Activated CD4-positive, alpha-beta T cell treated with anti-CD3 and anti-CD28 coated beads for 24 hours (primary cell): Measurements from ENCODE around the gene SLC1A2.
A peak's percentile ranks its signal among the peaks of the same experiment; 100 is the strongest.

Experiments used
- DNase-seq, 2 donors: peaks; one replicate each; pipeline ENCODE4 v3.0.0-alpha.2; 2020; ENCODE audit warnings: low read depth in 2 of 2

SLC1A2 gene

GRCh38 chr11:35413598-35413997 lies 5.8 kb downstream of the SLC1A2 start:
- DNase-seq = no peak

GRCh38 chr11:35412285-35412684 lies 7.1 kb downstream of the SLC1A2 start:
- no peak for DNase-seq

- DNase-seq = no peak
These were observed 12.3 kb downstream of the SLC1A2 start for GRCh38 chr11:35407041-35407440.

GRCh38 chr11:35404388-35404775 lies 15.0 kb downstream of the SLC1A2 start:
- DNase-seq = no peak

GRCh38 chr11:35403765-35404387 lies 15.5 kb downstream of the SLC1A2 start:
- no peak for DNase-seq

- no peak for DNase-seq
These were observed 16.4 kb downstream of the SLC1A2 start for GRCh38 chr11:35402751-35403660.

GRCh38 chr11:35398881-35399280 lies 20.5 kb downstream of the SLC1A2 start:
- DNase-seq = no peak

- no peak for DNase-seq
These were observed 24.4 kb downstream of the SLC1A2 start for GRCh38 chr11:35394941-35395340.

- no peak for DNase-seq
These were observed 26.3 kb downstream of the SLC1A2 start for GRCh38 chr11:35393098-35393497.

GRCh38 chr11:35391922-35392688 lies 27.3 kb downstream of the SLC1A2 start:
- DNase-seq = peak; percentile 87 to 90

GRCh38 chr11:35390737-35391682 lies 28.3 kb downstream of the SLC1A2 start:
- DNase-seq = peak in 1 of 2 donors; percentile 16

- DNase-seq = no peak
These were observed 29.4 kb downstream of the SLC1A2 start for GRCh38 chr11:35389897-35390465.

- DNase-seq = no peak
These were observed 30.2 kb downstream of the SLC1A2 start for GRCh38 chr11:35389112-35389511.

- DNase-seq = no peak
These were observed 31.3 kb downstream of the SLC1A2 start for GRCh38 chr11:35388061-35388460.

GRCh38 chr11:35387111-35387982 lies 32.0 kb downstream of the SLC1A2 start:
- no peak for DNase-seq

- no peak for DNase-seq
These were observed 35.4 kb downstream of the SLC1A2 start for GRCh38 chr11:35383953-35384352.

- DNase-seq = no peak
These were observed 37.5 kb downstream of the SLC1A2 start for GRCh38 chr11:35381709-35382322.

- DNase-seq = no peak
These were observed 38.8 kb downstream of the SLC1A2 start for GRCh38 chr11:35380603-35381002.

- DNase-seq = no peak
These were observed 42.1 kb downstream of the SLC1A2 start for GRCh38 chr11:35377262-35377661.
